GM12874 (cell line): ENCODE data around the gene GRIK1.

Source experiments
- CTCF ChIP-seq: IDR thresholded peaks from 2 replicates; pipeline ENCODE4 v1.5.1; 2011; ENCODE audit warnings: low read depth, mild to moderate bottlenecking, control low read depth, low read length, moderate library complexity; ENCODE audit not compliant: insufficient read depth

GRIK1 gene

GRCh38 chr21:29788752-29789151 lies 151.0 kb downstream of the GRIK1 start:
- TF ChIP-seq CTCF: no peak

- TF ChIP-seq CTCF: no peak
Measured at GRCh38 chr21:29787361-29787909, 152.4 kb downstream of the GRIK1 start.

GRCh38 chr21:29786496-29787360 lies 153.1 kb downstream of the GRIK1 start:
- no peak for TF ChIP-seq CTCF

GRCh38 chr21:29777160-29777559 lies 162.6 kb downstream of the GRIK1 start:
- no peak for TF ChIP-seq CTCF

GRCh38 chr21:29775462-29775861 lies 164.3 kb downstream of the GRIK1 start:
- TF ChIP-seq CTCF: no peak

GRCh38 chr21:29771491-29772066 lies 168.2 kb downstream of the GRIK1 start:
- no peak for TF ChIP-seq CTCF

GRCh38 chr21:29763674-29764073 lies 176.1 kb downstream of the GRIK1 start:
- TF ChIP-seq CTCF: no peak
